Cardiac fibroblast (primary cell): ENCODE results near the gene PER2.
"Not testable (repeated sequence)": the region's sequence is repeated elsewhere in the genome, so short reads cannot be mapped to it uniquely, and the experiment has no call there.

Experiments used
- DNase-seq, 2 donors: peaks; one replicate each; pipeline versions ENCODE4 v3.0.0 to v3.0.0-alpha.2; 2010; ENCODE audit warnings: low read depth in 2 of 2
- H3K4me3 ChIP-seq, 2 donors: replicated peaks in 1 of 2; 1 replicate in 1 of 2; 2 replicates in 1 of 2; pipeline ENCODE4 v1.5.1; 2011; ENCODE audit warnings: low read depth in 2 of 2, low read length in 2 of 2, mild to moderate bottlenecking in 2 of 2, moderate library complexity in 1 of 2
- CTCF ChIP-seq: IDR thresholded peaks from one replicate; pipeline ENCODE4 v1.5.1; 2011; ENCODE audit warnings: low read depth, mild to moderate bottlenecking, low read length, inconsistent platforms

Gene PER2

DNA sequence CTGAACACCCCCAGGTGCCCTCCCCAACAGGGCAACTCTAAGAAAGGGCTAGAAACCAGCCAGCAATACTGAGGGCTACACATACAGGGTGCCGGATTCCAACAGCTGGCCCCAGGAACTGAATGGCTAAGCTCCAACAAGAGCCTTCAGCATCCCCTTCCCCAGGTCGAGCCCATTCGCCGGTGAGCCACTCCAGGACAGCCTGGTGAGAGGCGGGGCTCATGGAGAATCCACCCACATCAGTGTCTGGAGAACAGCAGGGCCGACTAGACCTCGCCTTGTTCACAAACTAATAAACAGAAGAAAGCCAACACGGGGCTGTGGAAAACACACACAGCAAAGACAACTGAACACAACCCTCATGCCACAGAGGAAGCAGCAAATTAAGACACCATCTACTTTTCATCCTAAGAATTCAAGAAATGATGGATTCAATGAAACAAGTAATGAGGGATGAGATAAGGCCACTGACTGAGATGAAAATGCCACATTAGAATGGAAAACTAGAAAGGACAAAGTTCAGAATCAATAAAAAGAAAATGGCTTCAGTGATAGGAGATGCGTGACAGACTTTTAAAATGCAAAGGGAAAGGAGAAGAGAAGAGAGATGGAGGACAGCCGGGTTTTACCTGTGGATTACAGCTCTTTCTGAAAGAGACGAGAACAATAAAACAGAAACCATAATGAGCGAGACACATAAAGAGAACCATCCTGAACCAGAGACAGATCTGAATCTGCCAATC lies 8.2 kb downstream of the PER2 start:
- no peak for TF ChIP-seq CTCF
- no peak for DNase-seq
- no peak overlapping the region for H3K4me3 ChIP-seq

GRCh38 chr2:238279324-238279682 lies 9.1 kb downstream of the PER2 start:
- no peak for DNase-seq
- TF ChIP-seq CTCF = no peak
- no peak overlapping the region for H3K4me3 ChIP-seq

GRCh38 chr2:238278626-238279323 lies 9.6 kb downstream of the PER2 start:
- no peak for TF ChIP-seq CTCF
- H3K4me3 ChIP-seq = no peak overlapping the region
- no peak for DNase-seq

GRCh38 chr2:238277695-238278094 lies 10.7 kb downstream of the PER2 start:
- no peak for DNase-seq
- TF ChIP-seq CTCF = no peak

GRCh38 chr2:238274152-238274865 lies 14.1 kb downstream of the PER2 start:
- H3K4me3 ChIP-seq = no peak overlapping the region
- no peak for TF ChIP-seq CTCF
- no peak for DNase-seq

More at GRCh38 chr2:238277695-238278094, 10.7 kb downstream of the PER2 start:
- H3K4me3 ChIP-seq = no peak overlapping the region

GRCh38 chr2:238273433-238273832 lies 15.0 kb downstream of the PER2 start:
- not testable (repeated sequence) for DNase-seq, H3K4me3 ChIP-seq

DNA sequence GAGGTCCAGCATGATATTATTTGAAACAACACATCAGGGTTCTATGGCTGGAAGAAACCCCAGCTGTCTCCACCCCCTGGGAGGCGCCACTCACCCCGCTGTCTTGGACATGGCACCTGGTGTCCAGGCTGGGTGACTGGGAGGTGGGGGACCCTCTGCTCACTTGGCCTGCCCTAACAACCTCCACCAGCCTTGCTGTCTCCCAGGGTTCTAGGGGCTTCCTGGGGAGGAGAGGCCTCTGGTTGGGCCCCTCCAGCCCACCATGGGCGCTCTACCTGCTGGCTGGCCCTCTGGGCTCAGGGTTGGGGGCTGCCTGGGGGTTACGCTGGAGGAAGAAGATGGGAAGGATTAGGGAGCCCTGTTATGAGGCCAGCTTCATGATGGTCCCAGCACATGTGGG lies 16.3 kb downstream of the PER2 start:
- TF ChIP-seq CTCF = no peak
- no peak for DNase-seq
- no peak overlapping the region for H3K4me3 ChIP-seq

DNA sequence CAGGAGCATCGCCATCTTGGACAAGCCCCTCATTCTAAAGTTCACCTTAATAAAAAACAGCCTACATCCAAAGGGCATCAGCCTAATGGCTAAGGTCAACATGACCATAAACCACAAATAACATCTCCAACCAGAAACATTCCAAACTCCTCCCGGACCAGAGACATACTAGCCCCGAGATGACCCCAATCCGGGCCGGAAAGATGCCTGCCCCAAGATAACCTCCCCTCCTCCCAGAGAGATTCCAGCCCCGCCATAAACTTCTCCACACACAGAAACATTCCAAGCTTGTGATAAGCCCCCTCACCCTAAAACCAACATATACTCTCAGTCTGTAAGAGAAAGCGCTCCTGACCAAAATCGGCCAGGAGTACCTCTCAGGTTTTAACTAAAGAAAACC lies 16.7 kb downstream of the PER2 start:
- not testable (repeated sequence) for H3K4me3 ChIP-seq

More for the DNA sequence above, 16.7 kb downstream of the PER2 start:
- DNase-seq = not testable (repeated sequence)
